ENCODE data around the gene ITGAX.

DNA sequence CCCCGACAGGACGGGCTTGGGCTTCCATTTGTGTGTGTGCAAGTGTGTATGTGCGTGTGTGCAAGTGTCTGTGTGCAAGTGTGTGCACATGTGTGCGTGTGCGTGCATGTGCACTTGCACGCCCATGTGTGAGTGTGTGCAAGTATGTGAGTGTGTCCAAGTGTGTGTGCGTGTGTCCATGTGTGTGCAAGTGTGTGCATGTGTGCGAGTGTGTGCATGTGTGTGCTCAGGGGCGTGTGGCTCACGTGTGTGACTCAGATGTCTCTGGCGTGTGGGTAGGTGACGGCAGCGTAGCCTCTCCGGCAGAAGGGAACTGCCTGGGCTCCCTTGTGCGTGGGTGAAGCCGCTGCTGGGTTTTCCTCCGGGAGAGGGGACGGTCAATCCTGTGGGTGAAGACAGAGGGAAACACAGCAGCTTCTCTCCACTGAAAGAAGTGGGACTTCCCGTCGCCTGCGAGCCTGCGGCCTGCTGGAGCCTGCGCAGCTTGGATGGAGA lies 23.1 kb upstream of the ITGAX start:
- TF ChIP-seq, protein P1, sequence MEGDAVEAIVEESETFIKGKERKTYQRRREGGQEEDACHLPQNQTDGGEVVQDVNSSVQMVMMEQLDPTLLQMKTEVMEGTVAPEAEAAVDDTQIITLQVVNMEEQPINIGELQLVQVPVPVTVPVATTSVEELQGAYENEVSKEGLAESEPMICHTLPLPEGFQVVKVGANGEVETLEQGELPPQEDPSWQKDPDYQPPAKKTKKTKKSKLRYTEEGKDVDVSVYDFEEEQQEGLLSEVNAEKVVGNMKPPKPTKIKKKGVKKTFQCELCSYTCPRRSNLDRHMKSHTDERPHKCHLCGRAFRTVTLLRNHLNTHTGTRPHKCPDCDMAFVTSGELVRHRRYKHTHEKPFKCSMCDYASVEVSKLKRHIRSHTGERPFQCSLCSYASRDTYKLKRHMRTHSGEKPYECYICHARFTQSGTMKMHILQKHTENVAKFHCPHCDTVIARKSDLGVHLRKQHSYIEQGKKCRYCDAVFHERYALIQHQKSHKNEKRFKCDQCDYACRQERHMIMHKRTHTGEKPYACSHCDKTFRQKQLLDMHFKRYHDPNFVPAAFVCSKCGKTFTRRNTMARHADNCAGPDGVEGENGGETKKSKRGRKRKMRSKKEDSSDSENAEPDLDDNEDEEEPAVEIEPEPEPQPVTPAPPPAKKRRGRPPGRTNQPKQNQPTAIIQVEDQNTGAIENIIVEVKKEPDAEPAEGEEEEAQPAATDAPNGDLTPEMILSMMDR (IDR thresholded peaks at IDR 0.05), result no peak
- no peak for TF ChIP-seq POLR2A (IDR thresholded peaks at IDR 0.05)

Measured in tibial nerve (tissue), 3 donors.